Stimulated activated CD4-positive, alpha-beta T cell treated with anti-CD3 and anti-CD28 coated beads, Interleukin-1b, Interleukin-23, amount 100 ng/mL, for 4 hours (primary cell): ENCODE data around the gene NEDD4.
"Not testable (repeated sequence)": the region's sequence is repeated elsewhere in the genome, so short reads cannot be mapped to it uniquely, and the experiment has no call there.

Experiments used
- DNase-seq, 2 donors: peaks; one replicate each; pipeline ENCODE4 v3.0.0-alpha.2; 2020; ENCODE audit warnings: low read depth in 2 of 2

The NEDD4 gene

GRCh38 chr15:55959744-55960447, 33.5 kb downstream of the NEDD4 start:
- DNase-seq: no peak

GRCh38 chr15:55958349-55958748, 35.1 kb downstream of the NEDD4 start:
- no peak for DNase-seq

DNA sequence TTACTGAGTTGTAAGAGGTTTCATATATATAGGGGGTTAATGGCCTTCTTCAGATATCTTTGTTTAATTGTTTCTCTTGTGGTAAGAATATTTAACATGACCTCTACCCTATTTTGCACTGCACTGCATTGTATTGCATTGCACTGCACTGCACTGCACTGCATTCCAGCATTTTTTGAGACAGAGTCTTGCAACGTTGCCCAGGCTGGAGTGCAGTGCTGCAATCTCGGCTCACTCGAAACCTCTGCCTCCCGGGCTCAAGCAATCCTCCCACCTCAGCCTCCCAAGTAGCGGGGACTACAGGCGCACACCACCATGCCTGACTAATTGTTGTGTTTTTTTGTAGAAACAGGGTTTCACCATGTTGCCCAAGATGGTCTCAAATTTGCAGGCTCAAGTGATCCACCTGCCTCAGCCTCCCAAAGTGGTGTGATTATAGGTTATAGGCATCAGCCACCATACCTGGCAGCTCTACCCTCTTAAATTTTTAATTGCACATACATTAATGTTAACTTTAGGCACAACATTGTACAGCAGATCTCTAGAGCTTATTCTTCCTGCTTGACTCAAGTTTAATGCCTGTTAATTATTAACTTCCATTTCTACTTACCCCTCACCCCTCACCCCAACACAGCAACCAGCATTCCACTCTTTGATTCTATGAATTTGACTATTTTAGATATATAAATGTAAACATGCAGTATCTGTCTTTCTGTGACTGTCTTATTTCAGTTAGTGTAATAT, 38.4 kb downstream of the NEDD4 start:
- no peak for DNase-seq

GRCh38 chr15:55952501-55953274, 40.7 kb downstream of the NEDD4 start:
- DNase-seq: not testable (repeated sequence)

- DNase-seq: not testable (repeated sequence)
These were observed 48.8 kb downstream of the NEDD4 start for GRCh38 chr15:55944606-55945005.

- no peak for DNase-seq
These were observed 51.1 kb downstream of the NEDD4 start for GRCh38 chr15:55942332-55942731.

DNA sequence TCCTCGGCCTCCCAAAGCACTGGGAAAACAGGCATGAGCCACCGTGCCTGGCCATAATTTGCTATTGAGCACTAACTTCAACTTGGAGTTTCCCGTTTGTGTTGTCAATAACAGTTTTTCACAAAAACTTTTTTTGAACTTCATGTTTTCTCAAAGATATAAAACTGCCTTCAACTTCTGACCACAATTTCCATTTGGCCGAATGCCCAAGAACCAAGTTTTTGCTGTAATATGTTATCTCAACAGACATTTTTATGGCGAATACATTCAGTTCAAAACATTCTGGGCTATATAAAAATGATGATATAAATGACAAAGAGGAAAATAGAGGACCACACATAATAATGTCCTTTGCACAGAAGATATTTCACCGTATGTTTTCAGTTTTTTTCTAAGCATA, 56.4 kb downstream of the NEDD4 start:
- no peak for DNase-seq

DNA sequence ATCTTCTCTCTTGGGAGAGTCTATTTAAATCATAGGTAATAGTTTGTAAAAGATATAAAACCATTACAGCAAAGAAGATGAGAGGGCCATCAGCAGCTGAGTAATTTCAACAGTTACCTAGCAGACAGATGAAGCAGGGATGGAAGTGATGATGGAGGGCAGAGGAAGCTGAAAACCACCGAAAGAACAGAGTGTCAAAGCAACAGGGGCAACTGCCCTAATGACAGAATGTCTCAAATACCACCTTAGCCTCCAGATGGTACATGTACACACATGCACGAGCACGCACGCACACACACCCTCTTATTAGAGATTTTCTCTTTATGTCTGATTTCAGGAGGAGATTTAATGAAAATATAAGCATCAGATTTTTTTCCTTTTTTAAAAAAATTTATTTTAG, 64.5 kb downstream of the NEDD4 start:
- no peak for DNase-seq

GRCh38 chr15:55921744-55922143, 71.7 kb downstream of the NEDD4 start:
- DNase-seq: no peak

DNA sequence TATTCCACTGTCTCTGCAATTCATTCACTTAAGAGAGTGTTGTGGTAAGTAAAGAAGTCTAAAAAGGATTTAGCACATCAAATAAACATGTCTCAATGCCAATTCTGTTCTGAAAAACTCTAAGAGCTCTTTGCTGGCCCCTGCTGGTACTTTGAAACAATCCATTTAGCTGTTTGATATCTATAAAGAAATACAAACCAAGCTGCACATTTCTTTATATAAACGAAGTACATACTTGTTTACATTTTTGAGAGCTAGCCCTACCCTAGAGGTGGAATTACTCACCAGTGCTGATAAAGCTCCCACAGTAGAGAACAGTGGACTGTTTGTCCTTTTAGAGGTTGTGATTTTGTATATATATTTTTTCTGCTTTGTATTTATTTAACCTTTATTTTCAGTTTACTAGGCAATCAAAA, 75.5 kb downstream of the NEDD4 start:
- no peak for DNase-seq

GRCh38 chr15:55916666-55917409, 76.6 kb downstream of the NEDD4 start:
- no peak for DNase-seq

GRCh38 chr15:55915876-55916567, 77.4 kb downstream of the NEDD4 start:
- no peak for DNase-seq

DNA sequence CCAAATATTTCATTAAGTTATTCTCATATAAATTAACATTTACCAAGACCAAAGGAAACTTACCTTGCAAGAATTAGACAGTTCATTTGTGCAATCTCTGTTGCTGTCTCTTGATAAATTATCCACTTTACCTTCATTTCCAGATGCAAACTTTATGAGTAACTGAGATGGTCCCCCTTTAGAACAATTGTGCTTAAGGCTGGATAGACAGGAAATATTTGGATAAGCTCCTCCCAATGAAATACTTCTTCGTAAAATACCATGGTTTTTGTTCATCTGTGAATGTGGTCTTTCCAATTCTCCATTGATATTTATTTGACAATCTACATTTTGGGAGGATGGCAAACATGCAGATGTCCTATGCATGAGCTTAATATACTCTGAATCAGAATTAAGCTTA, 78.2 kb downstream of the NEDD4 start:
- DNase-seq: no peak

GRCh38 chr15:55914446-55914845, 79.0 kb downstream of the NEDD4 start:
- DNase-seq: no peak

- no peak for DNase-seq
These were observed 80.4 kb downstream of the NEDD4 start for GRCh38 chr15:55912982-55913381.

GRCh38 chr15:55909036-55909811, 84.2 kb downstream of the NEDD4 start:
- DNase-seq: no peak

GRCh38 chr15:55907797-55908196, 85.6 kb downstream of the NEDD4 start:
- no peak for DNase-seq

- DNase-seq: no peak
These were observed 90.4 kb downstream of the NEDD4 start for GRCh38 chr15:55902981-55903380.

GRCh38 chr15:55900019-55900418, 93.4 kb downstream of the NEDD4 start:
- DNase-seq: no peak

- no peak for DNase-seq
These were observed 93.9 kb downstream of the NEDD4 start for GRCh38 chr15:55899537-55899936.
